GM12878 (cell line): ENCODE results near the gene PRICKLE4. TPM values are rescaled to one million over a fixed set of nuclear protein-coding genes. Genes with fewer than 3 reads are reported as not detected.

Experiments
- ATAC-seq: fragments of 200-7000 bp; cut with Tn5 transposase; 3 replicates; pipeline ENCODE4 v1.9.1; 2020; ENCODE audit warnings: mild to moderate bottlenecking, moderate library complexity
- BruUV-seq: library from RNA; stranded (reverse); fragments of 400-500 nt; replicated peaks from 2 replicates; lab custom pipeline; 2021; lab: Mats Ljungman, UMichigan
- CTCF ChIA-PET: fragments of 300-600 bp; sonication (Branson Sonifier 250); formaldehyde crosslinking; extraction: SDS; loops from one replicate; lab custom pipeline; 2021; ENCODE audit warnings: inconsistent platforms; lab: Yijun Ruan, JAX
- POLR2A ChIA-PET: fragments of 350-600 bp; formaldehyde crosslinking; extraction: SDS; loops from one replicate; lab custom pipeline; 2021; ENCODE audit warnings: inconsistent platforms; lab: Charles Lee
- RAD21 ChIA-PET: fragments of 300-600 bp; sonication (Branson Sonifier 250); formaldehyde crosslinking; loops from one replicate; lab custom pipeline; 2023; ENCODE audit warnings: antibody characterized with exemption; ENCODE audit not compliant: unreplicated experiment; lab: Charles Lee
- SMC1A ChIA-PET: fragments of 300-600 bp; sonication (Branson Sonifier 250); formaldehyde crosslinking; loops from one replicate; lab custom pipeline; 2023; ENCODE audit not compliant: unreplicated experiment, uncharacterized antibody; lab: Charles Lee
- DNase-seq: peaks from one replicate; pipeline ENCODE4 v3.0.0-alpha.2; 2011; ENCODE audit warnings: low read depth, low spot score
- FAIRE-seq: peaks from 3 replicates; lab custom pipeline; 2011; peaks lifted over from hg19 to GRCh38; lab: Jason Lieb, UNC
- H2AFZ ChIP-seq: 2 replicates; pipeline ENCODE4 v1.6.0; 2011; ENCODE audit warnings: low read depth, low read length, control low read depth; ENCODE audit not compliant: control insufficient read depth
- H3K27ac ChIP-seq: 2 replicates; pipeline ENCODE4 v1.5.1; 2011; ENCODE audit warnings: control low read depth; ENCODE audit not compliant: control insufficient read depth, insufficient read depth
- H3K27me3 ChIP-seq, 2 experiments: replicated peaks in 1 of 2; 2 replicates each; pipeline versions ENCODE4 v1.6.0 to v1.6.1; 2011; ENCODE audit warnings: low read length in 1 of 2; ENCODE audit not compliant: control insufficient read depth in 2 of 2, insufficient read depth in 2 of 2
- H3K36me3 ChIP-seq, 2 experiments: 2 replicates each; pipeline ENCODE4 v1.5.1; 2011; ENCODE audit warnings: low read length in 1 of 2; ENCODE audit not compliant: control insufficient read depth in 2 of 2, insufficient read depth in 2 of 2
- H3K4me1 ChIP-seq: 2 replicates; pipeline ENCODE4 v1.6.1; 2011; ENCODE audit warnings: mild to moderate bottlenecking, low read length, moderate library complexity, mixed read lengths; ENCODE audit not compliant: control insufficient read depth, insufficient read depth
- H3K4me2 ChIP-seq: 2 replicates; pipeline ENCODE4 v1.6.0; 2011; ENCODE audit warnings: control low read depth; ENCODE audit not compliant: control insufficient read depth, insufficient read depth
- H3K4me3 ChIP-seq: fragments of 200-600 bp; sonication (generic); 2 replicates; pipeline ENCODE4 v1.5.1; 2016
- H3K79me2 ChIP-seq: 2 replicates; pipeline ENCODE4 v1.6.0; 2011; ENCODE audit warnings: low read length; ENCODE audit not compliant: control insufficient read depth, insufficient read depth
- H3K9ac ChIP-seq: 2 replicates; pipeline ENCODE4 v1.8.0; 2011; ENCODE audit warnings: low read length, control low read depth, mixed read lengths; ENCODE audit not compliant: control insufficient read depth, insufficient read depth
- H3K9me3 ChIP-seq: replicated peaks from 3 replicates; pipeline ENCODE4 v1.5.1; 2011; ENCODE audit warnings: mild to moderate bottlenecking, low read length; ENCODE audit not compliant: control insufficient read depth, insufficient read depth
- H4K20me1 ChIP-seq: 2 replicates; pipeline ENCODE4 v1.6.0; 2011; ENCODE audit not compliant: control insufficient read depth, insufficient read depth
- ELK1 ChIP-seq: IDR thresholded peaks from 2 replicates; pipeline ENCODE4 v1.6.1; 2012; ENCODE audit warnings: low read depth, low read length, improper control_type of control experiment
- MEF2A ChIP-seq: IDR thresholded peaks from 2 replicates; pipeline ENCODE4 v1.6.1; 2011; ENCODE audit warnings: low read depth, mild to moderate bottlenecking, low read length, moderate library complexity; ENCODE audit not compliant: insufficient read depth
- NFYB ChIP-seq: IDR thresholded peaks from 2 replicates; pipeline ENCODE4 v1.6.1; 2011; ENCODE audit warnings: low read depth, mild to moderate bottlenecking, low read length, improper control_type of control experiment, moderate library complexity; ENCODE audit not compliant: insufficient read depth
- NKRF ChIP-seq: fragments of 450-650 bp; conservative IDR thresholded peaks from 2 replicates; pipeline ENCODE4 v1.6.1; 2017; ENCODE audit warnings: mild to moderate bottlenecking, moderate library complexity
- RUNX3 ChIP-seq: IDR thresholded peaks from 2 replicates; pipeline ENCODE4 v1.6.1; 2012; ENCODE audit warnings: low read length, inconsistent platforms
- SMAD5 ChIP-seq: IDR thresholded peaks from 2 replicates; pipeline ENCODE4 v1.6.1; 2016; ENCODE audit warnings: antibody characterized with exemption, low read depth
- STAT1 ChIP-seq: fragments of 450-650 bp; conservative IDR thresholded peaks from 2 replicates; pipeline ENCODE4 v1.6.1; 2014; ENCODE audit warnings: antibody characterized with exemption, mild to moderate bottlenecking
- WGBS: methylation state at CpG from one replicate; pipeline ENCODE4 v1.1.6; 2016; ENCODE audit warnings: low lambda C conversion rate; ENCODE audit not compliant: insufficient replicate concordance, insufficient coverage; ENCODE audit errors: missing lambda C conversion rate; 5-methylcytosine and 5-hydroxymethylcytosine counted together
- in situ Hi-C: fragments of 300-500 bp; cut with MboI; formaldehyde crosslinking; loops from 9 replicates; pipeline ENCODE4 v1.14.3; 2018; ENCODE audit warnings: mixed read lengths
- intact Hi-C: fragments of 100-400 bp; cut with micrococcal nuclease; formaldehyde crosslinking; loops from one replicate; pipeline ENCODE4 v1.14.2; 2022; ENCODE audit not compliant: unreplicated experiment
- polyA plus RNA-seq, 11 experiments: library from polyadenylated mRNA; depleted of rRNA in 4 of 11; unstranded in 6 of 11; stranded (reverse) in 5 of 11; fragments of >200 nt; fragmentation: Nextera tagmentation in 4 of 11; fragmentation: Illumina TruSeq in 1 of 11; extraction: Ambion mirVana in 4 of 11; extraction: Trizol in 1 of 11; gene quantifications; 1 replicate in 1 of 11; 2 replicates in 10 of 11; pipeline versions ENCODE4 v1.2.1 to v1.2.3, GENCODE V29; 2011 to 2016; ENCODE audit warnings: inconsistent platforms in 2 of 11, missing spikeins in 2 of 11, low read depth in 1 of 11
- total RNA-seq, 4 experiments: library from RNA; depleted of rRNA in 3 of 4; stranded (reverse); fragments of >200 nt in 3 of 4; fragmentation: Illumina TruSeq in 1 of 4; extraction: Trizol in 1 of 4; gene quantifications; 2 replicates each; pipeline versions ENCODE4 v1.2.1 to v1.2.3, GENCODE V29; 2013 to 2021

The PRICKLE4 gene
- total and polyA plus RNA-seq, 10 of the 15 experiments (the other 5 are each of a cell fraction or from before 2014, with no cell fraction given), result 0.33 to 0.85 (median 0.35) TPM; not detected in 7

- 45% methylated on average over 6 of the region's 6 CpGs for WGBS
- Histone ChIP-seq H2AFZ (no peak overlapping the region), H3K4me2 (no peak overlapping the region), H3K36me3 (no peaks in the 10 kb centered on the region), H3K9me3 (no peaks in the 10 kb centered on the region), H3K27me3 (peaks cover 0 to 4% of the 10 kb centered on the region in 2 experiments; a peak in 2 of 4 replicates), H3K27ac (no peak overlapping the region), H3K79me2 (no peaks in the 10 kb centered on the region), H3K4me1 (no peaks in the 10 kb centered on the region), H4K20me1 (no peaks in the 10 kb centered on the region), H3K9ac (no peak overlapping the region), H3K4me3 (no peak overlapping the region)
- CTCF ChIA-PET, result interaction anchor here (0.9 kb wide), 1 partner anchor 17 kb away, joined by 3 read pairs; no protein-coding TSS in a partner anchor
- in situ Hi-C loops (no loop called here), intact Hi-C loops (no loop called here)
- SMC1A ChIA-PET, result no interaction called here
- POLR2A ChIA-PET, result interaction anchor here (0.6 kb wide), 1 partner anchor 1432 kb away, joined by 3 read pairs; no protein-coding TSS in a partner anchor
- no peak for TF ChIP-seq NKRF
- no peak for TF ChIP-seq NFYB
- TF ChIP-seq STAT1, result no peak
- no peak for TF ChIP-seq MEF2A
- no peak for TF ChIP-seq ELK1
- TF ChIP-seq SMAD5, result no peak
- no peak for TF ChIP-seq RUNX3
- no peak for ATAC-seq
- no TSS peak for BruUV-seq
- FAIRE-seq, result no peak
- RAD21 ChIA-PET, result no interaction called here
- no peak for DNase-seq
Observed at GRCh38 chr6:41758641-41759035, 21.9 kb upstream of the PRICKLE4 start.
